ENCODE data around the gene SPRY2. TPM values are rescaled to one million over a fixed set of nuclear protein-coding genes. Genes with fewer than 3 reads are reported as not detected.

The SPRY2 gene
- total RNA-seq, 1 donor from 2014 or later = 34.6 TPM

GRCh38 chr13:80331984-80332383 lies 8.9 kb downstream of the SPRY2 start:
- H3K36me3 ChIP-seq = peaks cover 52% of the 10 kb centered on the region
- DNase-seq = no peak
- no peak overlapping the region for H3K4me3 ChIP-seq
- peaks cover 48% of the 10 kb centered on the region for H3K4me1 ChIP-seq
- H3K9me3 ChIP-seq (replicated peaks) = no peaks in the 10 kb centered on the region
- no peaks in the 10 kb centered on the region for H3K27me3 ChIP-seq (ENCODE audit: low read depth)
- TF ChIP-seq CTCF (IDR thresholded peaks at IDR 0.05; ENCODE audit: borderline replicate concordance) = no peak
- intact Hi-C loops (cut with micrococcal nuclease) = loop anchor here (10.0 kb wide), 1 partner anchor 197 kb away; no protein-coding TSS in a partner anchor
- H3K27ac ChIP-seq (replicated peaks) = no peak overlapping the region

GRCh38 chr13:80329250-80329649 lies 11.7 kb downstream of the SPRY2 start:
- Histone ChIP-seq H3K9me3 (replicated peaks) (no peaks in the 10 kb centered on the region), H3K27ac (replicated peaks) (no peak overlapping the region)
- TF ChIP-seq CTCF (IDR thresholded peaks at IDR 0.05; ENCODE audit: borderline replicate concordance) = no peak

GRCh38 chr13:80319004-80319403 lies 21.9 kb downstream of the SPRY2 start:
- no peak for TF ChIP-seq CTCF (IDR thresholded peaks at IDR 0.05; ENCODE audit: borderline replicate concordance)
- no peak for DNase-seq
- peaks cover 10% of the 10 kb centered on the region for H3K36me3 ChIP-seq

More at GRCh38 chr13:80329250-80329649, 11.7 kb downstream of the SPRY2 start:
- DNase-seq = no peak
- Histone ChIP-seq H3K4me3 (no peak overlapping the region), H3K36me3 (peaks cover 45% of the 10 kb centered on the region), H3K27me3 (ENCODE audit: low read depth) (no peaks in the 10 kb centered on the region), H3K4me1 (peaks cover 21% of the 10 kb centered on the region)
- intact Hi-C loops (cut with micrococcal nuclease) = no loop called here

GRCh38 chr13:80314711-80315653 lies 25.9 kb downstream of the SPRY2 start:
- Histone ChIP-seq H3K4me1 (peaks cover 11% of the 10 kb centered on the region), H3K27me3 (ENCODE audit: low read depth) (no peaks in the 10 kb centered on the region), H3K4me3 (no peak overlapping the region), H3K36me3 (peaks cover 10% of the 10 kb centered on the region), H3K9me3 (replicated peaks) (peaks cover 11% of the 10 kb centered on the region), H3K27ac (replicated peaks) (no peak overlapping the region)
- no peak for TF ChIP-seq CTCF (IDR thresholded peaks at IDR 0.05; ENCODE audit: borderline replicate concordance)
- DNase-seq = no peak
- intact Hi-C loops (cut with micrococcal nuclease) = no loop called here

More at GRCh38 chr13:80319004-80319403, 21.9 kb downstream of the SPRY2 start:
- peaks cover 11% of the 10 kb centered on the region for H3K9me3 ChIP-seq (replicated peaks)
- intact Hi-C loops (cut with micrococcal nuclease) = no loop called here
- H3K4me3 ChIP-seq = no peak overlapping the region
- no peaks in the 10 kb centered on the region for H3K27me3 ChIP-seq (ENCODE audit: low read depth)
- no peak overlapping the region for H3K27ac ChIP-seq (replicated peaks)
- peaks cover 5% of the 10 kb centered on the region for H3K4me1 ChIP-seq

- intact Hi-C loops (cut with micrococcal nuclease) = no loop called here
- TF ChIP-seq CTCF (IDR thresholded peaks at IDR 0.05; ENCODE audit: borderline replicate concordance) = no peak
These were observed 27.2 kb downstream of the SPRY2 start for GRCh38 chr13:80313668-80314256.

More at GRCh38 chr13:80313668-80314256, 27.2 kb downstream of the SPRY2 start:
- no peak overlapping the region for H3K4me3 ChIP-seq
- no peak for DNase-seq
- H3K36me3 ChIP-seq = peaks cover under 1% of the 10 kb centered on the region
- no peak overlapping the region for H3K27ac ChIP-seq (replicated peaks)
- peaks cover 11% of the 10 kb centered on the region for H3K4me1 ChIP-seq
- peaks cover 2% of the 10 kb centered on the region for H3K9me3 ChIP-seq (replicated peaks)
- H3K27me3 ChIP-seq (ENCODE audit: low read depth) = no peaks in the 10 kb centered on the region

Measured in left ventricle myocardium inferior (tissue), 1 donor.